Epithelial cell of esophagus (primary cell): ENCODE results near the gene PLD5.

ENCODE experiments used
- DNase-seq: peaks from one replicate; pipeline ENCODE4 v3.0.0; 2010; ENCODE audit warnings: low read depth
- H3K4me3 ChIP-seq: 2 replicates; pipeline ENCODE4 v1.5.1; 2011; ENCODE audit warnings: mild to moderate bottlenecking, low read length, control low read depth
- TF ChIP-seq, protein P1 (sequence below): IDR thresholded peaks from 2 replicates; pipeline ENCODE4 v1.5.1; 2011; ENCODE audit warnings: low read depth, mild to moderate bottlenecking, low read length, control low read depth, inconsistent platforms; ENCODE audit not compliant: insufficient read depth; ENCODE audit errors: missing control alignments

PLD5 gene

DNA sequence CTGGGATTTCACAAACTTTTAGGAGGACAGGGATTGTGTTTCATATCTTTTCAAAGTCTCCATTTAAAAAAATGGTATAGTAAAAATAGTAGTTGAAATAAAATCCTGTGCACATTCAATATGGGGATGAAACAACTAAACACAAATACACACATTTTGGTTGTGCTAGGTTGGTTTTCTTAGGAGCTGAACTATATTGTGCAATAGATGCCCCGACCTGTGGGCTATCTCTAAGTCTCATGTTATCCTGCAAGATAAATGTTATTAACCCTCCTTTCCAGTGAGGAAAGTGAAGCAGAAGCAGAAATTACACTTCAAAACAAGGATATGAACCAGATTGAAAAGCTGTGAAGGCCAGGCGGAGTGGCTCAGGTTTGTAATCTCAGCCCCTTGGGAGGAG lies 1.3 kb upstream of the PLD5 start:
- no peak overlapping the region for H3K4me3 ChIP-seq
- DNase-seq = no peak
- TF ChIP-seq, protein P1, sequence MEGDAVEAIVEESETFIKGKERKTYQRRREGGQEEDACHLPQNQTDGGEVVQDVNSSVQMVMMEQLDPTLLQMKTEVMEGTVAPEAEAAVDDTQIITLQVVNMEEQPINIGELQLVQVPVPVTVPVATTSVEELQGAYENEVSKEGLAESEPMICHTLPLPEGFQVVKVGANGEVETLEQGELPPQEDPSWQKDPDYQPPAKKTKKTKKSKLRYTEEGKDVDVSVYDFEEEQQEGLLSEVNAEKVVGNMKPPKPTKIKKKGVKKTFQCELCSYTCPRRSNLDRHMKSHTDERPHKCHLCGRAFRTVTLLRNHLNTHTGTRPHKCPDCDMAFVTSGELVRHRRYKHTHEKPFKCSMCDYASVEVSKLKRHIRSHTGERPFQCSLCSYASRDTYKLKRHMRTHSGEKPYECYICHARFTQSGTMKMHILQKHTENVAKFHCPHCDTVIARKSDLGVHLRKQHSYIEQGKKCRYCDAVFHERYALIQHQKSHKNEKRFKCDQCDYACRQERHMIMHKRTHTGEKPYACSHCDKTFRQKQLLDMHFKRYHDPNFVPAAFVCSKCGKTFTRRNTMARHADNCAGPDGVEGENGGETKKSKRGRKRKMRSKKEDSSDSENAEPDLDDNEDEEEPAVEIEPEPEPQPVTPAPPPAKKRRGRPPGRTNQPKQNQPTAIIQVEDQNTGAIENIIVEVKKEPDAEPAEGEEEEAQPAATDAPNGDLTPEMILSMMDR = no peak

- DNase-seq = no peak
- TF ChIP-seq, protein P1 = no peak
- H3K4me3 ChIP-seq = peak overlapping the region; percentile 51
Observed at GRCh38 chr1:242525360-242525722, 844 bp upstream of the PLD5 start.

DNA sequence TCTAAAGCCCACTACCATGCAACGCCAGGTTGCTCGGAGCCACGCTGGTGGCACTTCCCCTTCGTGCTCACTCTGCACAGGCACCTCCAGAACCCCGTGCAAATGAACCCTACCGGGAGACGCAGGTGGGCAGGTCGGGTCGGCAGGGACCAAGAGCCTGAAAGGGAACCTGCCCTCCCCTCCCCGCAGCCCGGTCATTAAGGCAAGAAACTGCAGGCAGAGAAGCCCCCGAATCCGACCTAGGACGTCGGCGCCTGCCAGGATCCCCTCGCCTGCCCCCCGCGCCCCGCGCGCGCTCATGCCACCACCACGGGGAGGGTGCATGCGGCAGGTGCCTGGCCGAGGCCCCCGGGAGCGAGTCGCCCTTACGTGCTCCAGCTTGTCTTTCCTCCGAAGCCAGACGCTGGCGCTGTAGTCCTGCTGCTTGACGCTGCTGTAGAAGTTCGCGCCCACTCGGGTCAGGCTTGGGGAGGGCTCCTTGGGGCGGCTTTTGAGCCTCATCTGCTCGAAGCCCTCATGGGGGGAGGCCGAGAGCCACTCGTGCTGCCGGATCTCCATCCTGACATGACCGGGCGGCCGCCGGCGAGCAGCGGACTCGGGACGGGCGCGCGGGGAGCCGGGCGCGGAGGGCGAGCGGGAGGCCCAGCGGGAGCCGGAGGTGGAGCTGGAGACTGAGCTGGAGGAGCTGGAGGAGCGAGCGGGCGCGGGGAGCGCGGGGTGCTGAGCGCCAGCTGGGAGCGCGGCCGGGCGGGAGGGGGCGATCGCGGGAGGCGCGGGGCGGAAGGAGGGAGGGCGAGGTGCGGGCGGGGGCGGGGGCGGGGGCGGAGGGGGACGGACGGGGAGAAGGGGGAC lies 552 bp downstream of the PLD5 start:
- H3K4me3 ChIP-seq = peak overlapping the region; percentile 48
- DNase-seq = peak; percentile 75
- TF ChIP-seq, protein P1 = no peak

DNA sequence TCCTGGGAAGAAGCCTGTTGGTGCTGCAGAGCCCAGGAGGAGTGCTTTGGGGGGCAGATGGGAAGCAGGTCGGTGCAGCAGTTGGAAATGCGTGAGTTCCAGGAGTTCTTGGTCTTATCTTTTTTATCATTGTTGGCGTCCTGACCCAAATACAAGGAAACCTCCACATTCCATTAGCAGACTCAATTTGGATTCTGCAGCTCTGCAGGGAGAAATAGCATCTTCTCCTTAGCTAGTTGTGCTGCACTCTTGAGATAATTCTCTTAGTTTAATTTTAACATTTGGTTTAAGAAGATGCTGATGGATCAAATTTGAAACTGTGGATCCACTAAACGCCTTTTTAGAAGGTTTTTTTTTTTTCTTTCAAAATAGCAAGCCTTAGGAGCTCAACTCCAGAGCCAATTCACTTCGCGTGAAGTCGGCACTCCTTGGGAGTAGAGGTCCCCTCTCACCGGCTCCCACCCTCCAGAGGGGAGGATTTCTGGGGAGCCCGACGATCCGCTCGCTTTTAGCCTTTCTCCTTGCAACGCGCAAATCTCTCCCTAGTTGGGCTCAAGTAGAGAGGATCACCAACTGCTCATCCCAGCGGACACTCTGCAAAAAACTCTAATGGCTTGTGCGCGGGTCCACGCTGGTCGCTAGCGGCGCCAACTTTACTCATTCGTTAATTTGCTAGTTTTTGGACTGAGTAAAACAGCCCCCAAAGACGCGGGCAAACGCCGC lies 1.3 kb downstream of the PLD5 start:
- peak overlapping the region; percentile 48 for H3K4me3 ChIP-seq
- DNase-seq = no peak
- TF ChIP-seq, protein P1 = no peak

- no peak overlapping the region for H3K4me3 ChIP-seq
- TF ChIP-seq, protein P1 = no peak
- peak; percentile 66 for DNase-seq
Observed at GRCh38 chr1:242522304-242522945, 2.1 kb downstream of the PLD5 start.

DNA sequence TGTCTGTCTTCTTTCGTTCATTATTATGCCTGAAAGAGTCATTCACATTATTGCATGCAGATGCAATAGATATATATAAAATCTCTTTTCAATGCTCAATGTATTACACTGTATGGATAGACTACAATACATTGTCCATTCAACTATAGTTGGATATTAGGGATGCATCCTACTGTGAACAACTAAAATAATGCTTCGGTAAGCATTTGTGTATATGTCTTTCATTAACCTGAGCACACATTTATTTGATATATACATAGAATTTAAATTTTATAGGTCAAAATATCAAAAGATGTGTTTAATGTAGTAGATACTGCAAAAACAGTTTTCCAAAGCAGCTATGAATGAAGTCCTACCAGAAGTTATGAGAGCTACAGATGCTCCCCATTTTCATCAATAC lies 8.9 kb downstream of the PLD5 start:
- TF ChIP-seq, protein P1 = no peak
- H3K4me3 ChIP-seq = no peak overlapping the region
- no peak for DNase-seq
